Neuronal stem cell (in vitro differentiated cells): ENCODE data around the gene ONECUT2.

Experiments
- DNase-seq: peaks from one replicate; pipeline ENCODE4 v3.0.0-alpha.2; 2013; ENCODE audit warnings: low spot score
- H2AFZ ChIP-seq: one replicate; pipeline ENCODE4 v1.6.1; 2013; ENCODE audit warnings: mild to moderate bottlenecking, low read length, inconsistent platforms
- H2AK5ac ChIP-seq: 2 replicates; pipeline ENCODE4 v1.6.1; 2013; ENCODE audit warnings: low read depth, mild to moderate bottlenecking, inconsistent platforms, low read length, moderate library complexity, mixed read lengths
- H2BK120ac ChIP-seq: 2 replicates; pipeline ENCODE4 v1.6.1; 2013; ENCODE audit warnings: low read depth, mild to moderate bottlenecking, inconsistent platforms, low read length, moderate library complexity, mixed read lengths
- H2BK12ac ChIP-seq: one replicate; pipeline ENCODE4 v1.6.1; 2013; ENCODE audit warnings: low read length, inconsistent platforms
- H2BK15ac ChIP-seq: 2 replicates; pipeline ENCODE4 v1.6.1; 2013; ENCODE audit warnings: mild to moderate bottlenecking, low read length, inconsistent platforms, mixed read lengths
- H2BK5ac ChIP-seq: one replicate; pipeline ENCODE4 v1.6.1; 2013; ENCODE audit warnings: inconsistent platforms, mild to moderate bottlenecking, low read length, moderate library complexity
- H3K14ac ChIP-seq: one replicate; pipeline ENCODE4 v1.6.1; 2013; ENCODE audit warnings: low read length, inconsistent platforms
- H3K18ac ChIP-seq: 2 replicates; pipeline ENCODE4 v1.6.1; 2013; ENCODE audit warnings: low read length, inconsistent platforms
- H3K23ac ChIP-seq: 2 replicates; pipeline ENCODE4 v1.6.1; 2013; ENCODE audit warnings: low read depth, mild to moderate bottlenecking, mixed read lengths, low read length, inconsistent platforms; ENCODE audit not compliant: poor library complexity
- H3K27ac ChIP-seq: replicated peaks from 3 replicates; pipeline ENCODE4 v1.5.1; 2013; ENCODE audit warnings: low read length, inconsistent platforms
- H3K27me3 ChIP-seq, 3 experiments: 2 replicates each; pipeline ENCODE4 v1.6.1; 2013; ENCODE audit warnings: low read length in 3 of 3, mild to moderate bottlenecking in 2 of 3, inconsistent platforms in 1 of 3, low read depth in 1 of 3, mixed read lengths in 1 of 3, moderate library complexity in 1 of 3; ENCODE audit not compliant: control insufficient read depth in 3 of 3, insufficient read depth in 3 of 3
- H3K36me3 ChIP-seq, 2 donors: replicated peaks in 1 of 2; 2 replicates each; pipeline ENCODE4 v1.6.1; 2013; ENCODE audit warnings: low read length in 2 of 2; ENCODE audit not compliant: control insufficient read depth in 2 of 2, insufficient read depth in 2 of 2
- H3K4ac ChIP-seq: 2 replicates; pipeline ENCODE4 v1.6.1; 2013; ENCODE audit warnings: inconsistent platforms, mild to moderate bottlenecking, low read length, moderate library complexity
- H3K4me1 ChIP-seq, 2 donors: 1 replicate in 1 of 2; 2 replicates in 1 of 2; pipeline ENCODE4 v1.6.1; 2013; ENCODE audit warnings: low read length in 2 of 2, low read depth in 1 of 2; ENCODE audit not compliant: control insufficient read depth in 2 of 2, insufficient read depth in 1 of 2
- H3K4me2 ChIP-seq: one replicate; pipeline ENCODE4 v1.6.1; 2013; ENCODE audit warnings: mild to moderate bottlenecking, low read length, inconsistent platforms; ENCODE audit not compliant: insufficient read depth, poor library complexity, severe bottlenecking
- H3K4me3 ChIP-seq, 2 donors: 2 replicates each; pipeline ENCODE4 v1.5.1; 2013; ENCODE audit warnings: low read length in 2 of 2, mild to moderate bottlenecking in 2 of 2, inconsistent platforms in 1 of 2, moderate library complexity in 1 of 2
- H3K79me1 ChIP-seq: one replicate; pipeline ENCODE4 v1.6.1; 2013; ENCODE audit warnings: low read depth, mild to moderate bottlenecking, inconsistent platforms, low read length, moderate library complexity
- H3K9ac ChIP-seq: one replicate; pipeline ENCODE4 v1.6.1; 2013; ENCODE audit warnings: mild to moderate bottlenecking, low read depth, low read length, inconsistent platforms; ENCODE audit not compliant: poor library complexity
- H3K9me3 ChIP-seq, 2 donors: replicated peaks in 1 of 2; 2 replicates each; pipeline versions ENCODE3 to v1.6.1; 2013; ENCODE audit warnings: low read length in 2 of 2, mild to moderate bottlenecking in 2 of 2, inconsistent platforms in 1 of 2, low read depth in 1 of 2, mixed read lengths in 1 of 2, moderate library complexity in 1 of 2; ENCODE audit not compliant: control insufficient read depth in 2 of 2, insufficient read depth in 1 of 2
- H4K8ac ChIP-seq: one replicate; pipeline ENCODE4 v1.6.1; 2013; ENCODE audit warnings: low read depth, mild to moderate bottlenecking, inconsistent platforms, low read length, moderate library complexity
- H4K91ac ChIP-seq: one replicate; pipeline ENCODE4 v1.6.1; 2013; ENCODE audit warnings: low read length, low read depth, mild to moderate bottlenecking, inconsistent platforms; ENCODE audit not compliant: poor library complexity
- WGBS, 2 donors: extraction: QIAGEN DNeasy Blood & Tissue Kit; methylation state at CpG; one replicate each; pipeline ENCODE4 v1.1.7; 2013; ENCODE audit warnings: missing lambda C conversion rate in 2 of 2, mixed read lengths in 1 of 2; ENCODE audit not compliant: insufficient read length in 2 of 2, insufficient replicate concordance in 1 of 2; ENCODE audit errors: extremely low coverage in 2 of 2; 5-methylcytosine and 5-hydroxymethylcytosine counted together

The ONECUT2 gene

GRCh38 chr18:57441071-57441794 lies 6.1 kb downstream of the ONECUT2 start:
- H3K4ac ChIP-seq: no peak overlapping the region
- H4K8ac ChIP-seq: no peak overlapping the region
- peaks cover 11 to 17% of the 10 kb centered on the region in 2 donors for H3K4me1 ChIP-seq
- H3K4me3 ChIP-seq: peak overlapping the region in 1 of 2 donors; percentile 63
- H3K27me3 ChIP-seq: peaks cover 39 to 73% (median 69%) of the 10 kb centered on the region in 3 experiments
- no peak overlapping the region for H2BK12ac ChIP-seq
- H4K91ac ChIP-seq: no peak overlapping the region
- no peak for DNase-seq
- no peak overlapping the region for H2BK15ac ChIP-seq
- H2AFZ ChIP-seq: peak overlapping the region; percentile 37
- H3K14ac ChIP-seq: no peak overlapping the region
- H2AK5ac ChIP-seq: no peak overlapping the region
- no peak overlapping the region for H3K18ac ChIP-seq
- H3K79me1 ChIP-seq: no peaks in the 10 kb centered on the region
- no CpG with 5 or more reads among the region's 54 CpGs for WGBS, 2 donors
- peaks cover 0 to 10% of the 10 kb centered on the region in 2 donors for H3K9me3 ChIP-seq
- no peaks in the 10 kb centered on the region for H3K36me3 ChIP-seq
- H3K9ac ChIP-seq: peak overlapping the region; percentile 64
- H2BK5ac ChIP-seq: no peak overlapping the region
- H3K4me2 ChIP-seq: peak overlapping the region; percentile 59
- H2BK120ac ChIP-seq: no peak overlapping the region
- H3K23ac ChIP-seq: no peak overlapping the region
- no peak overlapping the region for H3K27ac ChIP-seq

GRCh38 chr18:57443247-57443646 lies 8.1 kb downstream of the ONECUT2 start:
- Histone ChIP-seq H2BK5ac (no peak overlapping the region), H3K9me3 (peaks cover 0 to 10% of the 10 kb centered on the region in 2 donors), H3K79me1 (no peaks in the 10 kb centered on the region), H3K36me3 (no peaks in the 10 kb centered on the region), H2BK15ac (no peak overlapping the region), H3K27ac (no peak overlapping the region), H4K8ac (no peak overlapping the region), H3K27me3 (peaks cover 26 to 54% (median 51%) of the 10 kb centered on the region in 3 experiments), H3K23ac (no peak overlapping the region), H4K91ac (no peak overlapping the region), H3K14ac (no peak overlapping the region), H3K4me1 (peaks cover 9 to 10% of the 10 kb centered on the region in 2 donors), H3K4ac (no peak overlapping the region), H2AK5ac (no peak overlapping the region), H2BK12ac (no peak overlapping the region), H3K9ac (no peak overlapping the region), H2BK120ac (no peak overlapping the region), H3K4me3 (no peak overlapping the region), H3K4me2 (no peak overlapping the region), H3K18ac (no peak overlapping the region), H2AFZ (no peak overlapping the region)
- WGBS, 2 donors: no CpG with 5 or more reads among the region's 1 CpG
- no peak for DNase-seq

GRCh38 chr18:57443702-57444101 lies 8.5 kb downstream of the ONECUT2 start:
- Histone ChIP-seq H4K91ac (no peak overlapping the region), H2BK12ac (no peak overlapping the region), H3K18ac (no peak overlapping the region), H3K79me1 (no peaks in the 10 kb centered on the region), H3K14ac (no peak overlapping the region), H2AFZ (no peak overlapping the region), H4K8ac (no peak overlapping the region), H3K9ac (peak overlapping the region; percentile 25), H3K27ac (no peak overlapping the region), H3K9me3 (peaks cover 0 to 10% of the 10 kb centered on the region in 2 donors), H3K4ac (no peak overlapping the region), H3K4me1 (peaks cover 8 to 9% of the 10 kb centered on the region in 2 donors), H3K27me3 (peaks cover 25 to 49% (median 47%) of the 10 kb centered on the region in 3 experiments), H3K4me3 (no peak overlapping the region), H2BK120ac (no peak overlapping the region), H3K4me2 (no peak overlapping the region), H2BK5ac (no peak overlapping the region), H2AK5ac (no peak overlapping the region), H2BK15ac (no peak overlapping the region), H3K36me3 (no peaks in the 10 kb centered on the region), H3K23ac (no peak overlapping the region)
- no peak for DNase-seq
- WGBS, 2 donors: no CpG with 5 or more reads among the region's 3 CpGs

DNA sequence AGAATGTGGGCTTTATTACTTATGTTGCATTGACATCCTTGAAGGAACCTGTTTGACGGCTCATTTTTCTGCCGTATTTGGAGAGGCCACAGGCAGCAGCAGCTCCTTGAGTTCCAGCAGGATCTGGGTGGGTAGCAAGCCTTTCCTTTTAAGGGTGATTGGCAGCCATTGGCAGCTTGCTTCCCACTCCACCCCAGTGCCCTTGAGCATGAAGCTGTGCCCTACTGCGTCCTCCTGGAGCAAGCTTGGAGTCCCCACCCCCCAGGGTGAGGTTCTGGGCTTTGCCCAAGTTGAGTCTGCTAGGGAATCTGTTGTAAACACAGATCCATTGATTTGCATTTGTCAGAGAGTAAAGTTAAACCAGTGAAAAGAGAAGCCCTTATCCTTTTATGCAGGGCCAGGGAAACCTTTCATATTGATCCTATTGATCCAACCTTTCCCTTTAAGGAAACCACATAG lies 9.2 kb downstream of the ONECUT2 start:
- no peaks in the 10 kb centered on the region for H3K79me1 ChIP-seq
- H3K9ac ChIP-seq: no peak overlapping the region
- no peak overlapping the region for H2AK5ac ChIP-seq
- no peak overlapping the region for H2AFZ ChIP-seq
- peaks cover 0 to 10% of the 10 kb centered on the region in 2 donors for H3K9me3 ChIP-seq
- H2BK12ac ChIP-seq: no peak overlapping the region
- no peak overlapping the region for H3K27ac ChIP-seq
- no peak overlapping the region for H3K23ac ChIP-seq
- no peak overlapping the region for H2BK15ac ChIP-seq
- no peak for DNase-seq
- no peaks in the 10 kb centered on the region for H3K36me3 ChIP-seq
- H3K18ac ChIP-seq: no peak overlapping the region
- H4K8ac ChIP-seq: no peak overlapping the region
- no CpG with 5 or more reads among the region's 3 CpGs for WGBS, 2 donors
- H3K4ac ChIP-seq: no peak overlapping the region
- H3K4me1 ChIP-seq: peaks cover 4 to 5% of the 10 kb centered on the region in 2 donors
- no peak overlapping the region for H2BK120ac ChIP-seq
- H2BK5ac ChIP-seq: no peak overlapping the region
- no peak overlapping the region for H3K4me2 ChIP-seq
- peaks cover 18 to 43% (median 40%) of the 10 kb centered on the region in 3 experiments for H3K27me3 ChIP-seq
- H3K14ac ChIP-seq: no peak overlapping the region
- H4K91ac ChIP-seq: no peak overlapping the region
- no peak overlapping the region for H3K4me3 ChIP-seq
